HG03159 (cell line): ENCODE results near the gene NRARP.
"Not testable (repeated sequence)": the region's sequence is repeated elsewhere in the genome, so short reads cannot be mapped to it uniquely, and the experiment has no call there.

Experiments
- ATAC-seq: cut with Tn5 transposase; IDR thresholded peaks from one replicate; pipeline ENCODE4 v1.9.1; 2021; ENCODE audit warnings: mild to moderate bottlenecking, moderate library complexity; ENCODE audit not compliant: unreplicated experiment

NRARP gene

GRCh38 chr9:137265496-137266161 lies 36.4 kb downstream of the NRARP start:
- no peak for ATAC-seq

GRCh38 chr9:137264067-137264466 lies 38.0 kb downstream of the NRARP start:
- ATAC-seq = no peak

- ATAC-seq = no peak
Observed at GRCh38 chr9:137263506-137263905, 38.6 kb downstream of the NRARP start.

- ATAC-seq = no peak
Observed at GRCh38 chr9:137262909-137263285, 39.2 kb downstream of the NRARP start.

GRCh38 chr9:137262173-137262908 lies 39.7 kb downstream of the NRARP start:
- not testable (repeated sequence) for ATAC-seq

GRCh38 chr9:137256856-137257255 lies 45.2 kb downstream of the NRARP start:
- no peak for ATAC-seq

- ATAC-seq = no peak
Observed at GRCh38 chr9:137256362-137256761, 45.7 kb downstream of the NRARP start.

- peak; percentile 18 for ATAC-seq
Observed at GRCh38 chr9:137255448-137256114, 46.5 kb downstream of the NRARP start.

- ATAC-seq = peak; percentile 79
Observed at GRCh38 chr9:137254624-137255447, 47.2 kb downstream of the NRARP start, which contains the start of gene NELFB. Gene NELFB (plus strand): TSS chr9:137255327.

- no peak for ATAC-seq
Observed at GRCh38 chr9:137253717-137254623, 48.1 kb downstream of the NRARP start.

- ATAC-seq = no peak
Observed at GRCh38 chr9:137252555-137253506, 49.2 kb downstream of the NRARP start.

- ATAC-seq = no peak
Observed at GRCh38 chr9:137251490-137252268, 50.4 kb downstream of the NRARP start.

- no peak for ATAC-seq
Observed at GRCh38 chr9:137251194-137251461, 50.9 kb downstream of the NRARP start, which contains the start of gene STPG3. Gene STPG3 (plus strand): TSS chr9:137251286. CDS start chr9:137251287, 1 bp downstream.

GRCh38 chr9:137250329-137251193 lies 51.5 kb downstream of the NRARP start:
- no peak for ATAC-seq
